22Rv1 (cell line): ENCODE data around the gene MBP.

ENCODE experiments used
- CTCF ChIP-seq: fragments of 450-650 bp; IDR thresholded peaks from 2 replicates; pipeline ENCODE4 v1.5.1; 2017; ENCODE audit warnings: mild to moderate bottlenecking
- ZFX ChIP-seq: fragments of 450-650 bp; IDR thresholded peaks from 2 replicates; pipeline ENCODE4 v1.6.1; 2017; ENCODE audit warnings: antibody characterized with exemption, borderline replicate concordance

GRCh38 chr18:77091366-77091765 is 41.2 kb downstream of the MBP start:
- TF ChIP-seq CTCF (no peak), ZFX (no peak)
